ENCODE results near the gene OR10G4.
"Not testable (repeated sequence)": the region's sequence is repeated elsewhere in the genome, so short reads cannot be mapped to it uniquely, and the experiment has no call there.

Gene OR10G4, protein sequence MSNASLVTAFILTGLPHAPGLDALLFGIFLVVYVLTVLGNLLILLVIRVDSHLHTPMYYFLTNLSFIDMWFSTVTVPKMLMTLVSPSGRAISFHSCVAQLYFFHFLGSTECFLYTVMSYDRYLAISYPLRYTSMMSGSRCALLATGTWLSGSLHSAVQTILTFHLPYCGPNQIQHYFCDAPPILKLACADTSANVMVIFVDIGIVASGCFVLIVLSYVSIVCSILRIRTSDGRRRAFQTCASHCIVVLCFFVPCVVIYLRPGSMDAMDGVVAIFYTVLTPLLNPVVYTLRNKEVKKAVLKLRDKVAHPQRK

DNA sequence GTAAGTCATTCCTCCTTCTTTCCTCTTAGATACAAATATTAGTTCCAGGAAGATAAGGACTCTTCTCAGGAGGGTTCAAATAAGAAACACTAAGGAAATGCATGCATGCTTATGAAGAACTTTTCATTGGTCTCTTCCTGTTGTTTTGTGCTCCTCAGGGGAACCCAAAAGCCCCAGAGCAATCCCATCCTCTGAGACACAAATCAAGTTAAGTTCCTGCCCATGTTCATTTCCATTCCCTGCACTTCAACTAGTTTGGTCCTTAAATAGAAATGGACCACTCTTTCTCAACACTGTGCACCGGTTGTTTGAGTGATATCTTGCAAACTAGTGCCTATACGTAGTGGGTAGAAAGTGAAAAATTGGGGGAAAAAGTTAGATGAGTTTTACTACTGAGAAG lies at the start of gene OR10G4:
OR10G4 (plus strand) TSS at position 301 of the 400 bp plus-strand sequence. CDS start 2,578 bp downstream, outside the sequence.
- no peak for DNase-seq

DNA sequence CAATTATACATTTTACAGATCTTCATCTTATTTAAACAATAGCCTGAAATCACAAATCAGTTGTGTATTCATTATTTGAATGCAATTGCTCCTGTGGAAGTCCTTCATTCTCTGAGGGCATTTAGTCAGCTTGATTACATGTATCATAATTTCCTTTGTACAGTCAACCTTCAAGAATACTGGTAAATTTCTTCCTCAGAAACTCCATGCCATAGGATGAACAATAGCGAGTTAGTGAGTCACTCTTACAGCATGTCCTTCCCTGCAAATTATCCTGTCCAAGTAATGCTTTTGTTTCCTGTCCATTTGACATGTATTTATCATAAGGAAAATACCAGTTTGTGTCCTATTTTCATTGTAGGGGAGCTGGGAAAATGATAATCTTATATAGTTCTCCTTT lies 39.0 kb upstream of the OR10G4 start:
- DNase-seq = no peak

DNA sequence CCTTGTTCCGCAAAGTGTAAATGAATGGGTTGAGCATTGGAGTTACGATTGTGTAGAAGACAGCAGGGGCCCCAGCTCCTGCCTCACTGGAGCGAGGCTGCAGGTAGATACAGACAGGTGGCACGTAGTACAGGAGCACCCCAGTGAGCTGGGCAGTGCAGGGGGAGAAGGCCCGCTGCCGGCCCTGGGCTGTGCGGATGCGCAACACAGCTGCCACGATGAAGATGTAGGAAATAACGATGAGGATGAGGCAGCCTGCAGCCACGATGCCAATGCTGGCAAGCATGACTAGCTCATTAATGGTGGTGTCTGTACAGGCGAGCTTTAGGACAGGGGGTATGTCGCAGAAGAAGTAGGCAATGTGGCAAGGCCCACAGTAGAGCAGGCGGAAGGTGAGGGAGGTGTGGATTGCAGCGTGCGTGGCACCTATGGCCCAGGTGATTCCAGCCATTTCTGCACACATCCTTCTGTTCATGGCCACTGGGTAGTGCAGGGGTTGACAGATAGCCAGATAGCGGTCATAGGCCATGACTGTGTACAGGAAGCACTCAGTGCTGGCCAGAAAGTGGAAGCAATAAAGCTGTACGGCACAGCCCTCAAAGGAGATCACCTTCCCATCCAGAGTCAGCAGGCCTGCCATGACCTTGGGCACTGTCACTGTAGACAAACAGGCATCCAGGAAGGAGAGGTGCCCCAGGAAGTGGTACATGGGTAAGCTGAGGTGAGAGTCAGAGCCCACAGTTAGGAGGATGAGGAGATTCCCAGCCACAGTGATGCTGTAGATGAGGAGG lies 35.8 kb upstream of the OR10G4 start:
- no peak for DNase-seq

DNA sequence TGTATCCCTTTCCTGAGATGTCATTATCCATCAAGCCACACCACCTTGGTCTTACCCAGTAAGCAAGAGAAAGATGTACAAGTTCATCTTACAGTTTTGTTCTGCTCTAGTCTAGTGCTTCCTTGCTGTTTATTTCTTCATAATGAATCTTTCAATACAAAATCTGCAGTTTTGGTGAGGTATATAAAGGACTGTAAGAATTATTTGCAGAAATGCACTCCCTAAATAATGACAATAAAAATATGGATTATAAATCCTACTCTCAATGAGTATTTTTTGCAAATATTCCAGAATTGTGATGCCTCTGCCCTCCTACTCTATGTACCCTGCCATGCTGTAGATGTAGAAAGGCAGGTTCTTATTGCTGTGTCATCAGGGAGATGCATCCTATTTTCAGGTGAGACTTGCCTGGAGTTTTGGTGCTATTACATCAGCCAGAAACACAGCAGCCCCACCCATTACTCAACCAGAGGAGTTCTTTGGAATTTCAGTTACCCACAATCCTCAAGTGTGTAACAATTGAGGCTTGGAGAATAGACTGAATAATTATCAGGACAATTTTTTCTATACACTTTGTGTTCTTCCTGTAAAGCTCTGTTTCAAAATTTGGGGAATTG lies 35.0 kb upstream of the OR10G4 start, which contains the start of gene OR10S1:
OR10S1 (minus strand) TSS at position 51 of the 617 bp plus-strand sequence. CDS start 117 bp downstream, outside the sequence.
- DNase-seq = no peak

DNA sequence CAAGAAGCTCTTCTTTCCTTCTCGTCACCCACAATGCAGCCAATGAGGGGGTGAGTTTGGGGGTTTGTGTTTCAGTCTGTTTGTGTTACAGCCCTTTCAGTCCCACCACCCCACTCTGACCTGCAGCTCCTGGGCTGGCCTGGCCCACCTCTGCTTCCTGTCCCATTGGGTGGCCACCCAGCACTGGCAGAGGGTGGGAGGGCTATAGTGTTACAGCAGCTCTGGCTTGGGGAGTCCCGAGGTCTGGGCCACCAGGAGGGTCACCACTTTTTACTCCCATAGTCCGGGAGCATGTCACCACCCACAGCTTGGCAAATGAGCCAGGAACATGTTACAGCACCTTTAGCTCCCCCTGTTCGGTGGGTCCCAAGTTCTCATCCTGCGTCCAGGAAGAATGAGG lies 33.5 kb upstream of the OR10G4 start:
- DNase-seq = no peak

DNA sequence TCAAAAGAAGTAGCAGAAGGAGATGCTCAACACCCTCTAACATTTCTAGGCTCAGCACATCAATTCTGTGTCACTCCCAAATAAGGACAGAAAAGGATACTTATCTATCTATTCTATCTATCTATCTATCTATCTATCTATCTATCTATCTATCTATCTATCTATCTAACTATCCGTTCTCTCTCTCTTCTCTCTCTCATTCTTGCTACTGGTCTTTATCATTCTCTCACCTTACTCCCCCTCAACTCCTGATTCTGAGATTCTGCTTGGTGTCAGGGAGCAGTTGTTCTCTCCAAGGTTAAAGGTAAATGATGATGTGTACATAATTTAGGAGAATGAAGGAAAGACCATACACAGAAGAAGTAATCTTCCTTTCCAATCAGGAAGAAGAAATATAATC lies 17.7 kb upstream of the OR10G4 start, which contains the start of gene OR10G6:
OR10G6 (minus strand) TSS at position 43 of the 400 bp plus-strand sequence; CDS start at position 43, 0 bp downstream.
- DNase-seq = no peak

DNA sequence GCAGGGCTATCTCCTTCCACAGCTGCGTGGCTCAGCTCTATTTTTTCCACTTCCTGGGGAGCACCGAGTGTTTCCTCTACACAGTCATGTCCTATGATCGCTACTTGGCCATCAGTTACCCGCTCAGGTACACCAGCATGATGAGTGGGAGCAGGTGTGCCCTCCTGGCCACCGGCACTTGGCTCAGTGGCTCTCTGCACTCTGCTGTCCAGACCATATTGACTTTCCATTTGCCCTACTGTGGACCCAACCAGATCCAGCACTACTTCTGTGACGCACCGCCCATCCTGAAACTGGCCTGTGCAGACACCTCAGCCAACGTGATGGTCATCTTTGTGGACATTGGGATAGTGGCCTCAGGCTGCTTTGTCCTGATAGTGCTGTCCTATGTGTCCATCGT lies 3.0 kb downstream of the OR10G4 start:
- DNase-seq = not testable (repeated sequence)

DNA sequence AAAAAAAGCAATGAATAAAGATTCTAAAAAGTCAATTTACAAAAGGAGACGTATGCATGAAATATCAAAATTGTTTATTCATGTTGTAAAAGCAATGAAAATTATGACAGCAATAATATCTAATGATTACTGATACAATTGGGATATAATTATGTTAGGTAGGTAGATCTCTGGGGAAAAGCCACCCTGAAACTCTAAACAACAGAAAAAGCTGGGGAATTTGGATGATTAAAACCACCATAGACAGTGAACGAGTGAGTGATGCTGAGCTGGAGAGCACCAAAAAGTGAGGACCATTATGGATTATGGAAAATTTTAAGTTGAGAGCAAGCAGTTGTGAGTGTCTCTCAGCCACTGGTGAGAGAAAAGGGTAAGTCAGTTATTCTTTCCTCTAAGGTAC lies 13.7 kb downstream of the OR10G4 start, which contains the start of gene OR10G8:
OR10G8 (plus strand) TSS at position 301 of the 400 bp plus-strand sequence. CDS start 2,825 bp downstream, outside the sequence.
- no peak for DNase-seq

DNA sequence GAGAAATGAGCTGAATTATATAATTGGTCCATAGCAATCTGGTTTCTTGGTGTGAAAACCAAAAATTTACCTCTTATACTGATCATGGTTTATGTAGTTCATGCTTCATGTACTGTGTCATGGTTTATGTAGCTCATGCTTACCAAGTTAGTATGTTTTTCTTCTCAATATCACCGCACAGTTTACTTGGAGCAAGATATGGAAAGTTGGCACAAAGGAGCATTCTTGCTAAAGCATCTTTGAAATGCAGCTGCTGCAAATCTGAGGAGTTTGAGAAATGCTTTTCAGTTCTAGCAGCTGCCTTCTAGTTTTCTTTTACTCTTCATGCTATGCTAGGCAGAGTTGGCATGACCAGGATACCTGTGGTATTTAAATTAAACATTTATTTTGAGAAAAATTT lies 23.9 kb downstream of the OR10G4 start:
- DNase-seq = no peak

DNA sequence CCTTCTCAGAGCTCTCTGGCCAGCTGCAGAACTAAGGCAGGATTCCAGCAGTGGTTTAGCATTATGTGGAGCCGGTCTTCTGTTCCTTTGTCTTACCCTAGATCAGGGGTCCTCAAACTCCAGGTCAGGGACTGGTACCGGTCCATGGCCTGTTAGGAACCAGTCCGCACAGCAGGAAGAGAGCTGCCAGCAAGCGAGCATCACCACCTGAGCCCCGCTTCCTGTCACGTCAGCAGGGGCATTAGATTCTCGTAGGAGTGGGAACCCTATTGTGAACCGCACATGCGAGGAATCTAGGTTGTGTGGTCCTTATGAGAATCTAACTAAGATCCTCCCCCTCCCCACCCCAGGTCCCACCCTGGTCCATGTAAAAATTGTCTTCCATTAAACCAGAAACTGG lies 26.8 kb downstream of the OR10G4 start:
- no peak for DNase-seq

DNA sequence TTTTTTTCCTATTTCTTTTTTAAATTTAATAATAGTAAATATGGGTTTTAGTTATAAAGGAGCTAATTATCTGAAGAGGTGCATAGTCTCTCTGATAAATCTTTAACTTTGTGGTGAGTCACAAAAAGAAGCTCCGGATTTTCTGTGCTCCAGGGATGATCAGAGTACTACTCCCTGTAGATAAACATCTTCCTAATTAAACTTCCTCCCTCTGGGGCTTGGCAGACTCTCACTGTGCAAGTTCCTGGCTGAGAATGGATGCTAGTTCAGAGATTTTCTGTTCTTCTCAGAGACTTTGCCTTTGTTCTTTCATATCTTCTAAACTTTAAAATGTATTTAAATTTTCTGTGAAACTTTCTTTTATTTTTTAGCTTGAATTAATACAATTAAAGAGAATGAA lies 28.5 kb downstream of the OR10G4 start, which contains the start of gene OR10G7:
OR10G7 (minus strand) TSS at position 72 of the 400 bp plus-strand sequence. CDS start 2,324 bp downstream, outside the sequence.
- DNase-seq = no peak

DNA sequence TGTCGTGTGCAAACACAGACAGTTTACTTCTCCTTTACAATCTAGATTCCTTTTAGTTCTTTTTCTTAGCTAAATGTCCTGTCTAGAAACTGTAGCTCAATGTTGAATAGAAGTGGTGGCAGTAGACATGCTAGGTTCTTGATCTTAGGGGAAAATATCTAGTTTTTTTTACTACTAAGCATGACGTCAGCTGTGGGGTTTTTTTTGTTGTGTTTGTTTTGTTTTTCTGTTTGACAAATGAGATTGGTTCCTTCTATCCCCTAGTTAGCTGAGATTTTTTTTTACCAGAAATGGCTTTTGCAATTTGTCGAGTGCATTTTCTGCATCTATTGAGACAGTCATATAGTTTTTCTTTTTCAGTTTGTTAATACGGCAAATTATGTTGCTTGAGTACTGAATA lies 30.6 kb downstream of the OR10G4 start:
- no peak for DNase-seq

DNA sequence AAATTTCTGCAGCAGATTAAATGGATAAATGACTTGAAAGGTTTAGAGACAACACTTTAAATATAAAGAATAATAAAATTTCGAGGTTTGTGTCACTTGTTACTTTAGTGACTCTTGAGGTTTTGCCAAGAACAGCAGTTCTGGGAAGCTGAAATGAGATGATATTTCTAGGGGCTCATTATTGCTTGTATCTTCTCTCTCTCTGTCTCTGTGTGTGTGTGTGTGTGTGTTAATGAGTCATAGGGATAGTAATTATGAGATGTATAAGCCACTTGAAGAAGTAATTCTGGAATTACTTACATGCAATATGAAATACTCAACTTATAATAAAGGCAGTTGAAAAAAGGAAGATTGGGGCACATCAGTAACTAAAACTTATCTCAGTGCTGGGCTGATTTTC lies 38.0 kb downstream of the OR10G4 start:
- no peak for DNase-seq

DNA sequence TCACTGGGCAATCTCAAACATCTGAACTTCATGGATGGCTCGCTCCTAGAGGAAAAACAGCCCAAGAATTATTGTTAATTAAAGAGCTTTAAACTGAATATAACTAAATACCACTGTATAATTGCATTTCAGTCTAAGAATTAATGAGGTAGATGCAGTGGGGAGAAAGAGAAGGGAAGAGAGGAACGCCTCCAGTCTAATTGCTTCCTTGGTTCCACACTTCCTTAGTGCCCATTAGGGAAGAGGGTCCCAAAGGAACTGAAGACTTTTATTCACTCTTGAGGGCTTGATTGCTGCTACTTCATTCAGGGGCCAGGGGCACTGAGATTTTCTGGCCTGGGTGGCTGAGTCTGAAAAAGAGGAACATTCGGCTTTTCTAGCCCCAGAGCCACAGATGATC lies 40.2 kb downstream of the OR10G4 start:
- no peak for DNase-seq

All from hematopoietic multipotent progenitor cell treated with erythropoietin and hydrocortisone succinate and interleukin-3 and kit ligand, for 6 days (in vitro differentiated cells).